Embryonic facial prominence (tissue), 1 donor: ENCODE data around the gene ARID4B.

Experiments
- DNase-seq: peaks from one replicate; pipeline ENCODE4 v3.0.0-alpha.2; 2016; ENCODE audit errors: extremely low spot score

Gene ARID4B

DNA sequence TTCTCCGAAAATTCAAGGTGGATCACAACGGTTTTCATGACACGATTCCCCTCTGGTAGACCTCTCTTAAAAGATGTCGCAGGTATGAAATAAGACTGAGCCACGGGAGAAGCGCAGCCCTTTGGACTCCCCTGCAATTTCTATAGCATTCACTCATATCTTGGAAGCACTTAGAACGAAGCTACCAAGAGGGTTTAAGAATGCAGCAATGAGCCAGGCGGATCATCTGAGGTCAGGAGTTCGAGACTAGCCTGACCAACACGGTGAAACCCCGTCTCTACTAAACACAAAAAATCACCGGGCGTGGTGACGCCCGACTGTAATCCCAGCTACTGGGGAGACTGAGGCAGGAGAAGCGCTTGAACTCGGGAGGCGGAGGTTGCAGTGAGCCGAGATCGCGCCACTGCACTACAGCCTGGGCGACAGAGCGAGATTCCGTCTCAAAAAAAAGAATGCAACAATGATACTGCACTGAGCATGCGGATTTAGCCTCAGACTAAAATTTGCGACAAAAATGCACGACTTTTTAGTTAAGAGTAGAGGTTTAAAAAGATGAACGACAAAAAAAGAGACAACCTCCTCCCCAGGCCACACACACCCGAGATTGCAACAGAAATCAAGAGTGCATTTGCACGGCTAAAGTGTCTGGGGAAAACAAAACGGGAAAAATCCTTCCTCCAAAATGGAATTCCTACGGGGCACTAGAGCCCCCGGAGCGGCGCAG is 200.1 kb downstream of the ARID4B start:
- no peak for DNase-seq

DNA sequence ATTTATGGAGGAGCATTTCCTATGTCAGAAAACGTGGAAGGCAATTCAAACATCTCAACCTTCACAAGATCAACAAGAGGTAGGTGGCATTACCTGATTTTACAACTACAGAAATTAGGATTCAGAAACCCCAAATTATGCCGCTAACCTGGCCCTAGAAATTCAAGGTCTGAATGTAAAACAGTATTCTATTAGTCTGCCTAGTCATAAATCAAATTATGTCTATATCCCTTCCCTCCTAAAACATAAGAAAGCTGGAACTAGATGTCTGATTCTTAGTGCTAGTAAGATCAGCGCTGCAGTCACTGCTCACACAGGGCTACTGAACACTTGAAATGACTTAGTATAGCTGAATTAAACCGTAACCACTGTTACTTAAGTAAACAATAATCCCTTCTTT is 200.8 kb downstream of the ARID4B start:
- DNase-seq, result no peak

DNA sequence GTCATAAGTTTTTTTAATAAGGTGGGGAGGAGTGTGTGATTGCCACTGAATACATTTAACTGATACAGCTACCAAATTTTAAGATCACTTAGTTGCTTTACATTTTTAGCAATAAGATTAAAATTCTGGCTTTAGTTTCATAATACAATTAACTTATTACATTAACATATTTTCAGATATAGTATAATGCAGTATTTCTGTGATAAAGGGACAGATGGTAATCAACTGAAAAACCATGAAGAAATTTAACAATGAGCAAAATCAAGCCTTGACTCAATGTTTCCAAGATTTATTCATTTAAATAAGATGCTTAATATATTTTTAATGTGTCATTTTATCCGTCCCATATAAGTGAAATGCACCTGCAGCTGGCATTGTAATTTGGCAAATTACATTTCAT is 203.3 kb downstream of the ARID4B start:
- DNase-seq, result no peak

DNA sequence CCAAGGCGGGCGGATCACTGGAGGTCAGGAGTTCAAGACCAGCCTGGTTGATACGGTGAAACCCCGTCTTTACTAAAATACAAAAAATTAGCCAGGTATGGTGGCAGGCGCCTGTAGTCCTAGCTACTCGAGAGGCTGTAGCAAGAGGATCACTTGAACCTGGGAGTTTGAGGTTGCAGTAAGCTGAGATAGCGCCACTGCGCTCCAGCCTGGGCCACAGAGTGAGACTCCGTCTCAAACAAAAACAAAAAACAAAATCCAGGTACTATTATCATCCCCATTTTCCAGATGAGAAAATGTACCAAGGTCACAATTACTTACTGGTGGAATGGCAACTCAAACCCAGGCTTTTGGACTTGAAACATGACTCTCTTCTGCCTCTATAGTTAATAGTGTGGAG is 203.9 kb downstream of the ARID4B start:
- DNase-seq, result no peak

DNA sequence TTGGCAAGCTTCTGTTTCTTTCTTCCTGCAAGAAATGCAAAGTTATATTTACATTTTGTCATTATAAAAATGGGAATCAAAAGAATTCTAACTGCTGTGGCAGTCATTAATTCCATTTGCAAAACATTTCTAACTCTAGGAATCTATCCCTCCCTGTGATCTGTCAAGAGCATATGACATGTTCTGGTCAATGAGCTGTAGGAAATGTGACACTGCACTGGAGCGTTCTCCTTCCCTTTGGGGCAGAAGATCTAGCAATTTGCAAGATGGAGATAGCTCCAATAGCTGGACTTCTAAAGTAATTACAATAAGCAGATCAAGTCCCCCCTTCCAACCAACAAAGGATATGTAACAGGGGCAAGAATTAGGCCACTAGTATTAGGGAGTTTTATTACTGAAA is 205.6 kb downstream of the ARID4B start:
- DNase-seq, result no peak
